Sigmoid colon (tissue), 3 donors: ENCODE data around the gene ANOS1.

Experiments used
- POLR2A ChIP-seq, 2 donors: fragments of 450-650 bp; IDR thresholded peaks; one replicate each; pipeline ENCODE4 v1.6.1; 2016; ENCODE audit warnings: antibody characterized with exemption in 2 of 2, mild to moderate bottlenecking in 2 of 2, moderate library complexity in 2 of 2
- TF ChIP-seq, protein P1 (sequence below), 4 experiments: fragments of 450-650 bp in 3 of 4; fragments of 200-600 bp in 1 of 4; IDR thresholded peaks; one replicate each; pipeline ENCODE4 v1.5.1; 2016 to 2019; ENCODE audit warnings: antibody characterized with exemption in 4 of 4, mild to moderate bottlenecking in 3 of 4, moderate library complexity in 2 of 4

DNA sequence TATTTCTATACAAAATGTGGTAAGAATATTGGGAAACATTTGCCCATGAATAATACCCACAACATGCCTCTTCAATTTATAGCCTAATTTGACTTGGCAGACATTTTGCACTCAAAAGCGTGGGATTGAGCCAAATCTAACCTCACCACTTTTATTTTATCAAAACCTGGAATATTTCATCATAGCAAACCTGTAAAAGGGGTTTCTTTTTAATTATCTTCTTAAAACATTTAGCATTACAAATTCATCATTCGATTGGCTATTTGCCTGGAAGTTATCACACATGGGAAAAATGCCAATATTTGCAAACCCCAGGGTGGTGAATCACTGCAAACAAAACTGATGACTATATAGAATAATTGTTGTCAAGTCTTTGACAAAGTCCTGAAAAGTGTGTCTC lies 211.1 kb downstream of the ANOS1 start:
- TF ChIP-seq, protein P1, sequence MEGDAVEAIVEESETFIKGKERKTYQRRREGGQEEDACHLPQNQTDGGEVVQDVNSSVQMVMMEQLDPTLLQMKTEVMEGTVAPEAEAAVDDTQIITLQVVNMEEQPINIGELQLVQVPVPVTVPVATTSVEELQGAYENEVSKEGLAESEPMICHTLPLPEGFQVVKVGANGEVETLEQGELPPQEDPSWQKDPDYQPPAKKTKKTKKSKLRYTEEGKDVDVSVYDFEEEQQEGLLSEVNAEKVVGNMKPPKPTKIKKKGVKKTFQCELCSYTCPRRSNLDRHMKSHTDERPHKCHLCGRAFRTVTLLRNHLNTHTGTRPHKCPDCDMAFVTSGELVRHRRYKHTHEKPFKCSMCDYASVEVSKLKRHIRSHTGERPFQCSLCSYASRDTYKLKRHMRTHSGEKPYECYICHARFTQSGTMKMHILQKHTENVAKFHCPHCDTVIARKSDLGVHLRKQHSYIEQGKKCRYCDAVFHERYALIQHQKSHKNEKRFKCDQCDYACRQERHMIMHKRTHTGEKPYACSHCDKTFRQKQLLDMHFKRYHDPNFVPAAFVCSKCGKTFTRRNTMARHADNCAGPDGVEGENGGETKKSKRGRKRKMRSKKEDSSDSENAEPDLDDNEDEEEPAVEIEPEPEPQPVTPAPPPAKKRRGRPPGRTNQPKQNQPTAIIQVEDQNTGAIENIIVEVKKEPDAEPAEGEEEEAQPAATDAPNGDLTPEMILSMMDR (IDR thresholded peaks at IDR 0.05), result no peak
- no peak for TF ChIP-seq POLR2A (IDR thresholded peaks at IDR 0.05)
